Immature natural killer cell (primary cell): Measurements from ENCODE around the gene ABHD2. TPM values are rescaled to one million over a fixed set of nuclear protein-coding genes. Genes with fewer than 3 reads are reported as not detected.
"Not testable (repeated sequence)": the region's sequence is repeated elsewhere in the genome, so short reads cannot be mapped to it uniquely, and the experiment has no call there.

ENCODE experiments used
- DNase-seq, 3 donors: peaks; one replicate each; pipeline ENCODE4 v3.0.0; 2022; ENCODE audit warnings: mixed read lengths in 1 of 3
- H3K27ac Mint-ChIP-seq, 6 donors: one replicate each; pipeline ENCODE4 v1.8.0; 2020; ENCODE audit warnings: mixed read lengths in 6 of 6, mild to moderate bottlenecking in 5 of 6, inconsistent platforms in 4 of 6, moderate library complexity in 3 of 6
- H3K27me3 Mint-ChIP-seq, 3 donors: one replicate each; pipeline ENCODE4 v1.8.0; 2020 to 2021; ENCODE audit warnings: low read depth in 3 of 3, mild to moderate bottlenecking in 3 of 3, mixed read lengths in 3 of 3, moderate library complexity in 3 of 3, inconsistent platforms in 1 of 3
- H3K36me3 Mint-ChIP-seq, 3 donors: one replicate each; pipeline ENCODE4 v1.8.0; 2020; ENCODE audit warnings: mixed read lengths in 3 of 3, inconsistent platforms in 2 of 3, mild to moderate bottlenecking in 2 of 3
- H3K4me1 Mint-ChIP-seq, 2 donors: one replicate each; pipeline ENCODE4 v1.8.0; 2020; ENCODE audit warnings: inconsistent platforms in 2 of 2, mild to moderate bottlenecking in 2 of 2, mixed read lengths in 2 of 2, moderate library complexity in 1 of 2
- H3K4me3 Mint-ChIP-seq, 5 donors: one replicate each; pipeline ENCODE4 v1.8.0; 2020; ENCODE audit warnings: mild to moderate bottlenecking in 5 of 5, mixed read lengths in 5 of 5, inconsistent platforms in 3 of 5, moderate library complexity in 3 of 5
- H3K9me3 Mint-ChIP-seq, 6 donors: one replicate each; pipeline ENCODE4 v1.8.0; 2020; ENCODE audit warnings: mild to moderate bottlenecking in 6 of 6, mixed read lengths in 6 of 6, inconsistent platforms in 4 of 6, moderate library complexity in 3 of 6
- polyA plus RNA-seq, 3 donors: library from polyadenylated mRNA; unstranded; fragments of 300-500 nt; fragmentation: Illumina TruSeq; gene quantifications; one replicate each; pipeline ENCODE4 v1.2.3, GENCODE V29; 2021

ABHD2 gene
- polyA plus RNA-seq = 10 to 100 TPM; 26.9 to 70.6 (median 33.1) TPM

- Mint-ChIP-seq H3K27ac (peak within 1 kb of the TSS in 5 of 6 donors; percentile 92 to 97 (median 93)), H3K27me3 (peaks cover 0 to 2% (median 0%) of the 10 kb centered on the region in 3 donors), H3K4me1 (peaks cover 38 to 41% of the 10 kb centered on the region in 2 donors), H3K4me3 (no peak within 1 kb of the TSS), H3K36me3 (peaks cover 0 to 4% (median 3%) of the 10 kb centered on the region in 3 donors), H3K9me3 (no peaks in the 10 kb centered on the region)
- DNase-seq = peak; percentile 99
These were observed at the start of gene ABHD2 for GRCh38 chr15:89087830-89088604. Gene ABHD2 (plus strand): TSS chr15:89088456. CDS start chr15:89116328, 27,872 bp downstream.

DNA sequence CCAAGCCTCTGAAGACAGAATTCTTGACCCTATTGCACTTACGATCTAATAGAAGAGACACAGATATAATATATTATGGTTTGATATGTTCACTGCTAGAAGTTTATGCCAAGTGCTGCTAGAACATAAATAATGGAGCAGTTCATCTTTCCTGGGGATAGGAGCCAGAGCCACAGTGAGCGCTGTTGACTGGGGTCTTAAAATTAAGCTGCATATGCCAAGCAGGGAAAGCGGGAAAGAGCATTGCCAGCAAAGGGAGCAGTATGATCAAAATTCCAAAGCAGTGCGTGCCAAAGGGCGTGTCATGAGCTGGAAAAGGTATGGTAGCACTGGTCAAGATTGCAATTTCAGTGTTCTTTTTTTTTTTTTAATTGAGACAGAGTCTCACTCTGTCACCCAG, 49.1 kb upstream of the ABHD2 start:
- H3K27ac Mint-ChIP-seq = no peak overlapping the region
- DNase-seq = no peak
- H3K27me3 Mint-ChIP-seq = peaks cover 2 to 12% (median 9%) of the 10 kb centered on the region in 3 donors
- no peaks in the 10 kb centered on the region for H3K36me3 Mint-ChIP-seq
- H3K4me1 Mint-ChIP-seq = no peaks in the 10 kb centered on the region
- H3K4me3 Mint-ChIP-seq = no peak overlapping the region
- peaks cover 0 to 2% (median 0%) of the 10 kb centered on the region in 6 donors for H3K9me3 Mint-ChIP-seq

DNA sequence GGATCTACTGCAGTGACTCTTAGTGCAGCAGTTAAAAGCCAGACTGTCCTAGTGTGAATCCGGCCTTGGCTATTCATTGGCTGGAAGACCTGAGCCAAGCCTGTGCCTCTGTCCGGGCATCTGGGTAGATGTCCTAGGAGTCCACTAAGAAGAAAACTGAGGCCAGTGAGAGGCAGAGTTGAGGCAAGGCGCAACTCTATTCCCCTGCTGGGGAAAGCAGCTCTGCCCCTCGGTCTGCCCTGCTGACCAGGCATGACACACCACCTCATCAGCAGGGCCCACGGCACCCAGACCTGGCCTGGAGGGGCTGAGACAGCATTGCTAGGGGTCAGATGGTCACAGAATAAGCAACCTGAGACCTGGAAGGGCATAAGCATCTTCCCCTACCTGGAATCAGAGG, 46.7 kb upstream of the ABHD2 start:
- Mint-ChIP-seq H3K9me3 (no peaks in the 10 kb centered on the region), H3K4me3 (no peak overlapping the region), H3K36me3 (no peaks in the 10 kb centered on the region), H3K27ac (no peak overlapping the region), H3K4me1 (no peaks in the 10 kb centered on the region), H3K27me3 (peaks cover 2 to 10% (median 9%) of the 10 kb centered on the region in 3 donors)
- no peak for DNase-seq

- Mint-ChIP-seq H3K27me3 (peaks cover 2 to 9% (median 9%) of the 10 kb centered on the region in 3 donors), H3K9me3 (no peaks in the 10 kb centered on the region), H3K4me3 (no peak overlapping the region), H3K4me1 (no peaks in the 10 kb centered on the region), H3K27ac (no peak overlapping the region), H3K36me3 (no peaks in the 10 kb centered on the region)
- no peak for DNase-seq
These were observed 45.9 kb upstream of the ABHD2 start for GRCh38 chr15:89042387-89042786.

DNA sequence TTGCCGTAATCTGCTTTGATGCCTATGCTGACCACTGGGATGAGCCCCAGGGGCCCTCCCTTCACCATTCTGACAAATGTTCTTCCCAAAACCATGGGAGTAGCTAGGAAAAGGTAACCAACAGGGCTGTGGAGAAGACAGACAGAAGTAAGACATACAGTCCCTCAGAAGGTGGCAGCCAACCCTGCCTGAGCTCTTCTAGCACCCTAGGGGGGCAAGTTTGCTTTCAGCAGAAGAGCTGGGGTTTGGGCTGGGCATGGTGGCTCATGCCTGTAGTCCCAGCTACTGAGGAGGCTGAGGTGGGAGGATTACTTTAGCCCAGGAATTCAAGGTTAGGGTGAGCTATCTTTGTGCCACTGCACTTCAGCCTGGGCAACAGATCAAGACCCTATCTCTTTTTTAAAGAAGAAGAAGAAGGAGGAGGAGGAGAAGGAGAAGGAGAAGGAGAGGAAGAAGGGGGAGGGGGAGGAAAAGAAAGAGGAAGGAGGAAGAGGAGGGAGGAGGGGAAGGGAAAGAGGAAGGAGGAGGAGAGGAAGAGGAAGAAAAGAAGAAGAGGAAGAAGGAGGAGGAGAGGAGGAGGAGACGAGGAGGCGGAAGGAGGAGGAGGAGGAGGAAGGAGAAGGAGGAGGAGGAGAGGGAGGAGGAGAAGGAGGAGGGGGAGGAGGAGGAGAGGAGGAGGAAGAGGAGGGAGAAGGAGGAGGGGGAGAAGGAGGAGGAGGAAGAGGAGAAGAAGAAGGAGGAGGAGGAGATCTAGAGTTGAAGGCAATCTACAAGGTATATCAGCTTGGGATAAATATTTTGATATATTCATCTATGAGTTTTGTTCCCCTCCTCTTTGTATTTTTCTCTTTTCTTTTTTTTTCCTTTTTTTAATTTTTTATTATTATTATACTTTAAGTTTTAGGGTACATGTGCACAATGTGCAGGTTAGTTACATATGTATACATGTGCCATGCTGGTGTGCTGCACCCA, 44.9 kb upstream of the ABHD2 start:
- H3K4me1 Mint-ChIP-seq = no peaks in the 10 kb centered on the region
- no peak overlapping the region for H3K4me3 Mint-ChIP-seq
- H3K27ac Mint-ChIP-seq = no peak overlapping the region
- peaks cover 2 to 8% (median 5%) of the 10 kb centered on the region in 3 donors for H3K27me3 Mint-ChIP-seq
- H3K36me3 Mint-ChIP-seq = peaks cover 0 to 3% (median 0%) of the 10 kb centered on the region in 3 donors
- DNase-seq = no peak
- H3K9me3 Mint-ChIP-seq = no peaks in the 10 kb centered on the region

GRCh38 chr15:89049016-89049666, 39.1 kb upstream of the ABHD2 start:
- H3K4me3 Mint-ChIP-seq = not testable (repeated sequence)

DNA sequence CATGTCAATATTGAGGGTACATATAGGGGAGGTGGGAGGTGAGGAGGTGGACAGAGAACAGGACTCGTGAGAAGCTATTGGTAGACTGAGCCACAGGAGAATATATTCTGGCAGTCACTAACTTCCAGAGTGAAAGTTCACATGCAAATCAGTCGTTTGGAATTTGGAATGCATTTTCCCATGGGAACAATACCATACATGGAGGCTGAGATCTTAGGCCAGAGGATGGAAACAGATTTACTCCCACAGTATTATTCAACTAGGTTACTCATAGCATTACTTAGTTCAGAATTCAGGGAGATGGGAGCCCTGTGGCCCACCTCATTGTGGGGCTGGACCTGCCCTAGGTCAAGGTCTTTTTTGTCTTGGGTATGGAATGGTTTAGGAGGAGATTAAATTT, 36.4 kb upstream of the ABHD2 start:
- peaks cover 9 to 26% of the 10 kb centered on the region in 2 donors for H3K4me1 Mint-ChIP-seq
- H3K4me3 Mint-ChIP-seq = no peak overlapping the region
- H3K27ac Mint-ChIP-seq = no peak overlapping the region
- DNase-seq = no peak
- no peaks in the 10 kb centered on the region for H3K9me3 Mint-ChIP-seq
- H3K36me3 Mint-ChIP-seq = peaks cover 0 to 3% (median 0%) of the 10 kb centered on the region in 3 donors
- H3K27me3 Mint-ChIP-seq = peaks cover 1 to 4% (median 4%) of the 10 kb centered on the region in 3 donors

More at GRCh38 chr15:89049016-89049666, 39.1 kb upstream of the ABHD2 start:
- H3K9me3 Mint-ChIP-seq, H3K27me3 Mint-ChIP-seq, H3K36me3 Mint-ChIP-seq, H3K27ac Mint-ChIP-seq, DNase-seq: not testable (repeated sequence)
- H3K4me1 Mint-ChIP-seq = peaks cover 9 to 26% of the 10 kb centered on the region in 2 donors

DNA sequence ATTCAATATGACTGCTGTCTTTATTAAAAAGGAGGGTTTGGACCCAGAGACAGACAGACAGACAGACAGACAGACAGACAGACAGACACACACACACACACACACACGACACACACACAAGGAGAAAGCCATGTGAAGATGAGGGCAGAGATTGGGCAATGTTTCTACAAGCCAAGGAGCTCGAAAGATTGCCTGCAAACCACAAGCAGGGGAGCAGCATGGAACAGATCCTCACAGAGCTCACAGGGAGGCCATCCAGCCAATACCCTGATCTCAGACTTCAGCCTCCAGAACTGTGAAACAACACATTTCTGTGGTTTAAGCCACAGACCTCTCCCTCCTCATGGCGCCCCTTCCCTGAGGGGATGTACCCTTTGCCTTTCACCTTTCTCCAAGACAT, 35.8 kb upstream of the ABHD2 start:
- H3K27me3 Mint-ChIP-seq = peaks cover 1 to 4% (median 4%) of the 10 kb centered on the region in 3 donors
- H3K36me3 Mint-ChIP-seq = peaks cover 0 to 3% (median 0%) of the 10 kb centered on the region in 3 donors
- peak overlapping the region in 2 of 6 donors; percentile 24 to 60 for H3K27ac Mint-ChIP-seq
- H3K9me3 Mint-ChIP-seq = no peaks in the 10 kb centered on the region
- H3K4me1 Mint-ChIP-seq = peaks cover 9 to 30% of the 10 kb centered on the region in 2 donors
- no peak for DNase-seq
- H3K4me3 Mint-ChIP-seq = no peak overlapping the region

DNA sequence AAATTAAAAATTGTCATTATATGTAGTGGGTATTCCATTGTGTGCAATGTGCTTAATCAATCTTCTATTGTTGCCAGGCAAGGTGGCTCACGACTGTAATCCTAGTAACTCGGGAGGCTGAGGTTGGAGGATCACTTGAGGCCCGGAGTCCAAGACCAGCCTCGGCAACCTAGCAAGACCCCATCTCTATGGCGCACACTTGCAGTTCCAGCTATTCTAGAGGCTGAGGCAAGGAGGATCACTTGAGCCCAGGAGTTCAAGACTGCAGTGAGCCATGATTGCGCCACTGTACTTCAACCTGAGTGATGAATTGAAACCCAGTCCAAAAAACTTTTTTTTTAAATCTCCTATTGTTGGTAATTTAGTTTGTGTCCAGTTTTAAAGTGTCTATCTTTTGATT, 33.4 kb upstream of the ABHD2 start:
- no peaks in the 10 kb centered on the region for H3K9me3 Mint-ChIP-seq
- no peak for DNase-seq
- no peak overlapping the region for H3K4me3 Mint-ChIP-seq
- H3K27me3 Mint-ChIP-seq = peaks cover 4% of the 10 kb centered on the region in 3 donors
- H3K27ac Mint-ChIP-seq = no peak overlapping the region
- no peaks in the 10 kb centered on the region for H3K36me3 Mint-ChIP-seq
- peaks cover 0 to 26% of the 10 kb centered on the region in 2 donors for H3K4me1 Mint-ChIP-seq

DNA sequence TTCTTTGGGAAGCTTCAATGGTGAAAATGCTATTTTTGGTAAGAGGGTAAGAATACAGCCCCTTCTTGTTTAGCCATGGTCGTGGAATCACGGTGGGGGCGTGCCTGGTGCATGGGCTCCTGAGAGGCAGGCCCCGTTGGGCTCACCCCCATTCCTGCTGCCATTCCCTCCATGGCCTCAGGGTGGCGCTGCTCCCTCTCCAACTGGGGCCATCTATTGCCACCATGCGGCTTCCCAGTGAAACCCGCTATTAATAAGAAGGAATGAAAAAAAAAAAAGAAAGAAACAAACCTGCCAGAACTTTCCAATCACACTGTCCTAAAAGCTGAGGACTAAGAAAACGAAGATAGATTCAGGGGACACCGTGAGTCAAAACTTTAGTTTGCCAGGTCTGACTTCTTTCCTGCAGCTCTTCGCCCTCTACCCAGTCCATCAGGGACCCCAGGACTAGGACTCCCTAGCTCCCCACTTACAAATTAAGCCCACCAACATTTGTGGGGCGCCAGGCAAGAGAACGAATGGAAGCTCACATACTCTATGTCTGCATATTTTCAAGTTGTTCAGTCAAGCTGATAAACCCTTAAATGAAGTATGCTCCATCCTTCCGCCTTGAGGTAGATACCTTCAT, 30.6 kb upstream of the ABHD2 start:
- peak overlapping the region in 1 of 6 donors; percentile 67 for H3K27ac Mint-ChIP-seq
- H3K4me1 Mint-ChIP-seq = peaks cover 0 to 12% of the 10 kb centered on the region in 2 donors
- H3K36me3 Mint-ChIP-seq = no peaks in the 10 kb centered on the region
- H3K9me3 Mint-ChIP-seq = no peaks in the 10 kb centered on the region
- peak; percentile 81 to 83 (median 82) for DNase-seq
- H3K27me3 Mint-ChIP-seq = peaks cover under 1 to 4% (median 2%) of the 10 kb centered on the region in 3 donors
- no peak overlapping the region for H3K4me3 Mint-ChIP-seq

GRCh38 chr15:89058376-89058775, 29.9 kb upstream of the ABHD2 start:
- Mint-ChIP-seq H3K4me3 (no peak overlapping the region), H3K4me1 (peaks cover 0 to 10% of the 10 kb centered on the region in 2 donors), H3K27ac (peak overlapping the region in 1 of 6 donors; percentile 10), H3K36me3 (no peaks in the 10 kb centered on the region), H3K9me3 (no peaks in the 10 kb centered on the region), H3K27me3 (peaks cover 0 to 4% (median 2%) of the 10 kb centered on the region in 3 donors)
- no peak for DNase-seq

DNA sequence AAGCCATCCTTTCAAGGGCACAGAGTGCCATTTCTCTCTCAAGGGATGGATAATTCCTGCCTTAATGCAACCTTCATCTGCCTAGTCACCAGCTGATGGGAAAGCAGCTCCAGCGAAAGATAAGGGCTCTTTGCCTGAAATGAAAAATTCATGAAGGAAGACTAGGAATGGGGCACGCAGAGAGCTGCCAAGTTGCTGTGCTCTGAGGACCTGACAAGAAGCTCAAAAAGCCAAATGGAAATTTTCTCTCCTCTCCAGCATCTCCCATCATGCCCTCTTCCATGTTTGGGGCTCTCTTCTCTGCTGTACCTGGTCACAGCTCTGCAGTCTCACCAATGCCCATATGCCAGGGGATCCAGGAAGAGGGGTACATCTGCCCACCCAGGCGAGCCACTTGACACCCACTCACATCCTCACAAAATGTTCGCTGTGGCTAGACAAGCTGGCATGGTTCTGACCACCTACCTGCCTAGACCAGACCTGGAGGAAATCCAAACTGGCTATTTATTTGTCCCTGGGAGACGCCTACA, 29.3 kb upstream of the ABHD2 start:
- peak overlapping the region in 1 of 6 donors; percentile 49 for H3K27ac Mint-ChIP-seq
- peaks cover 0 to 10% of the 10 kb centered on the region in 2 donors for H3K4me1 Mint-ChIP-seq
- no peak for DNase-seq
- no peaks in the 10 kb centered on the region for H3K36me3 Mint-ChIP-seq
- H3K27me3 Mint-ChIP-seq = peaks cover 0 to 4% (median 0%) of the 10 kb centered on the region in 3 donors
- no peaks in the 10 kb centered on the region for H3K9me3 Mint-ChIP-seq
- no peak overlapping the region for H3K4me3 Mint-ChIP-seq

- Mint-ChIP-seq H3K4me3 (no peak overlapping the region), H3K27me3 (peaks cover 0 to 2% (median 0%) of the 10 kb centered on the region in 3 donors), H3K4me1 (peaks cover 11 to 21% of the 10 kb centered on the region in 2 donors), H3K9me3 (peaks cover 11 to 25% (median 21%) of the 10 kb centered on the region in 6 donors), H3K36me3 (peaks cover 10 to 13% (median 11%) of the 10 kb centered on the region in 3 donors), H3K27ac (no peak overlapping the region)
- no peak for DNase-seq
These were observed 22.0 kb upstream of the ABHD2 start for GRCh38 chr15:89066280-89066679.
